ENCODE data around the gene ETNK1. TPM values are rescaled to one million over a fixed set of nuclear protein-coding genes. Genes with fewer than 3 reads are reported as not detected.

Gene ETNK1
- total RNA-seq, 2 experiments from 2014 or later: 38.6 to 62.1 TPM

GRCh38 chr12:22634883-22635282 lies 9.9 kb downstream of the ETNK1 start:
- Mint-ChIP-seq H3K9me3 (ENCODE audit: low read depth) (no peaks in the 10 kb centered on the region), H3K4me1 (peaks cover 60% of the 10 kb centered on the region), H3K4me3 (no peak overlapping the region), H3K27me3 (no peaks in the 10 kb centered on the region), H3K36me3 (ENCODE audit: low read depth) (peaks cover 33% of the 10 kb centered on the region), H3K27ac (no peak overlapping the region)
- ChIA-PET POLR2A (no interaction called here), CTCF (interaction anchor here (0.9 kb wide), 1 partner anchor 72 kb away, joined by 3 read pairs; no protein-coding TSS in a partner anchor)
- ATAC-seq (no peak), DNase-seq (no peak)
- intact Hi-C loops (cut with DNase I, micrococcal nuclease): loop anchor here in 1 of 2 experiments (5.0 kb wide), 1 partner anchor 978 kb away; the partner anchor contains the start of gene LDHB

DNA sequence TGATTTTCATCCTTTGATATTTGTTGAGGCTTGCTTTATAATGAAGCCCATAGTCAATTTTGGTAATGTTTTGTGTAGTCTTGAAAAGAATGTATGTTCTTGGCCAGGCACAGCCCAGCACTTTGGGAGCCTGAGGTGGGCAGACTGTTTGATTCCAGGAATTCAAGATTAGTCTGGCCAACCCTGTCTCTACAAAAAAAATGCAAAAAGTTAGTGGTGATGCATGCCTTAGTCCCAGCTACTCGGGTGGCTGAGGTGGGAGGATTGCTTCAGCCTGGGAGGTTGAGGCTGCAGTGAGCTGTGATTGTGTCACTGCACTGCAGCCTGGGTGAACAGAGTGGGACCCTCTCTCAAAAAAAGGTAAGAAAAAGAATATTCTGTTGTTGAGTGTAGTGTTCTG lies 10.8 kb downstream of the ETNK1 start:
- CTCF ChIA-PET: interaction anchor here (0.7 kb wide), 1 partner anchor 35 kb away, joined by 4 read pairs; no protein-coding TSS in a partner anchor
- Mint-ChIP-seq H3K9me3 (ENCODE audit: low read depth) (no peaks in the 10 kb centered on the region), H3K36me3 (ENCODE audit: low read depth) (peaks cover 32% of the 10 kb centered on the region), H3K4me3 (no peak overlapping the region), H3K4me1 (peaks cover 54% of the 10 kb centered on the region), H3K27ac (no peak overlapping the region), H3K27me3 (no peaks in the 10 kb centered on the region)
- ATAC-seq (no peak), DNase-seq (no peak)
- POLR2A ChIA-PET: no interaction called here
- intact Hi-C loops (cut with DNase I, micrococcal nuclease): no loop called here

DNA sequence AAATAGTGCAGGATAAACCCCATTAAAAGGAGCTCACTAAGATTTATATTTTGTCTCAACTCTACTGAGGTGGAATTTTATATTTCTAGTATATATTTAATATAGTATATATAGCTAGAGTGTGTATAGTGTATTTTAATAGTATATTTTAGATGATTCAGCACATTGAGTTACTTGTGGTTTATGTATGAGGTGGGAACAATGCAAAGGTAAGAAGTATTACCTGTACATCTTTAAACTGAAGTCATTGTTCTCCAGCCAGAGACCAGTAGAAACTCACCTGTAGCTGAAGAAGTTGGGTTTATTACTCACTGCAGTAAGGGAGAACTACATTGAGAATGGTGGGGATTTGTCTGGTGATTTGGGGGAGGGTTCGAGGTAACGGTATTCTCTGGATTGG lies 15.9 kb downstream of the ETNK1 start:
- Mint-ChIP-seq H3K36me3 (ENCODE audit: low read depth) (peaks cover 16% of the 10 kb centered on the region), H3K27ac (no peak overlapping the region), H3K4me1 (peaks cover 32% of the 10 kb centered on the region), H3K27me3 (no peaks in the 10 kb centered on the region), H3K4me3 (no peak overlapping the region), H3K9me3 (ENCODE audit: low read depth) (no peaks in the 10 kb centered on the region)
- POLR2A ChIA-PET: no interaction called here
- intact Hi-C loops (cut with DNase I, micrococcal nuclease): no loop called here
- ATAC-seq: no peak
- CTCF ChIA-PET: interaction anchor here (0.7 to 1.5 kb wide), 4 partner anchors 16 to 161 kb away, joined by 3 to 4 read pairs (median 3); no protein-coding TSS in a partner anchor
- DNase-seq: no peak

GRCh38 chr12:22641353-22642053 lies 16.5 kb downstream of the ETNK1 start:
- DNase-seq (no peak), ATAC-seq (no peak)
- no peak overlapping the region for H3K27ac Mint-ChIP-seq
- H3K9me3 Mint-ChIP-seq (ENCODE audit: low read depth): no peaks in the 10 kb centered on the region
- H3K4me1 Mint-ChIP-seq: peaks cover 31% of the 10 kb centered on the region
- H3K27me3 Mint-ChIP-seq: no peaks in the 10 kb centered on the region
- intact Hi-C loops (cut with DNase I, micrococcal nuclease): no loop called here
- ChIA-PET CTCF (interaction anchor here (0.9 to 1.5 kb wide), 4 partner anchors 9 to 112 kb away, joined by 3 to 4 read pairs (median 4); no protein-coding TSS in a partner anchor), POLR2A (no interaction called here)
- H3K36me3 Mint-ChIP-seq (ENCODE audit: low read depth): peaks cover 13% of the 10 kb centered on the region
- H3K4me3 Mint-ChIP-seq: no peak overlapping the region

GRCh38 chr12:22648668-22649067 lies 23.7 kb downstream of the ETNK1 start:
- peaks cover 45% of the 10 kb centered on the region for H3K36me3 Mint-ChIP-seq (ENCODE audit: low read depth)
- no peaks in the 10 kb centered on the region for H3K9me3 Mint-ChIP-seq (ENCODE audit: low read depth)
- intact Hi-C loops (cut with DNase I, micrococcal nuclease): no loop called here
- H3K4me1 Mint-ChIP-seq: peaks cover 30% of the 10 kb centered on the region
- ChIA-PET POLR2A (no interaction called here), CTCF (interaction anchor here (0.9 kb wide), 1 partner anchor 18 kb away, joined by 3 read pairs; no protein-coding TSS in a partner anchor)
- H3K27ac Mint-ChIP-seq: no peak overlapping the region
- no peak overlapping the region for H3K4me3 Mint-ChIP-seq
- no peak for DNase-seq
- no peak for ATAC-seq
- no peaks in the 10 kb centered on the region for H3K27me3 Mint-ChIP-seq

DNA sequence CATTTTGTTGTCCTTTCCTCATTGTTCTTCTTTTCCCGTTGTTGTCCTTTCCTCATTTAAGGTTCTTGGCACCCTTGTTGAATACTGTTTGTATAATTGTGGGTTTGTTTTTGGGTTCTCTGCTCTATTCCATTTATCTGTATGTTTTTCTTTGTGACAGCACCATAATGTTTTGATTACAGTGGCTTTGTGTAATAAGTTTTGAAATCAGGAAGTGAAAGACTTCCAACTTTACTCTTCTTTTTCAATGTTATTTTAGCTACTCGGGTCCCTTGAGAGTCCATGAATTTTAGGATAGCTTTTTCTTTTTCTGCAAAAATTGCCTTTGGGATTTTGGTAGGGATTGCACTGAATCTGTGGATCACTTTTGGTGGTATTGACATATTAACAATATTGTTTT lies 28.1 kb downstream of the ETNK1 start:
- H3K36me3 Mint-ChIP-seq (ENCODE audit: low read depth): peaks cover 42% of the 10 kb centered on the region
- no peaks in the 10 kb centered on the region for H3K27me3 Mint-ChIP-seq
- no peak overlapping the region for H3K27ac Mint-ChIP-seq
- ChIA-PET POLR2A (no interaction called here), CTCF (no interaction called here)
- DNase-seq (no peak), ATAC-seq (no peak)
- H3K4me3 Mint-ChIP-seq: no peak overlapping the region
- peaks cover 50% of the 10 kb centered on the region for H3K4me1 Mint-ChIP-seq
- intact Hi-C loops (cut with DNase I, micrococcal nuclease): no loop called here
- H3K9me3 Mint-ChIP-seq (ENCODE audit: low read depth): no peaks in the 10 kb centered on the region

DNA sequence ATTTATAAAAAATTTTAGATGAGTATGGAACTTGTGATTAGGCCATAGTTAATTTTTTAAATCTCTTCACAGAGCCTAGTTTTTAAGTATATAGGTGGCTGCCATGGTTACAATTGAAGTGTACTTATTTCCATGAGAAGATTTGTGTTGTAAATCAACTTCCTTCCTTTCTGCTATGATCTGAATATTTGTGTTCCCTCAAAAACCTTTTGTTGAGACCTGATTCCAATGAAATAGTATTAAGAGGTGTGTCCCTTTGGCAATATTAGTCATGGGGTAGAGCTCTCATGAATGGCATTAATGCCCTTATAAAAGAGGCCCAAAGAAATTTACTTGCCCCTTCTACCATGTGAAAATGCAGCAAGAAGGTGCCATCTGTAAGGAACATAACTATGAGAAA lies 28.8 kb downstream of the ETNK1 start:
- intact Hi-C loops (cut with DNase I, micrococcal nuclease): no loop called here
- ChIA-PET POLR2A (no interaction called here), CTCF (no interaction called here)
- no peak for DNase-seq
- Mint-ChIP-seq H3K36me3 (ENCODE audit: low read depth) (peaks cover 43% of the 10 kb centered on the region), H3K4me1 (peaks cover 57% of the 10 kb centered on the region), H3K27ac (no peak overlapping the region), H3K4me3 (no peak overlapping the region), H3K9me3 (ENCODE audit: low read depth) (no peaks in the 10 kb centered on the region), H3K27me3 (no peaks in the 10 kb centered on the region)
- no peak for ATAC-seq

DNA sequence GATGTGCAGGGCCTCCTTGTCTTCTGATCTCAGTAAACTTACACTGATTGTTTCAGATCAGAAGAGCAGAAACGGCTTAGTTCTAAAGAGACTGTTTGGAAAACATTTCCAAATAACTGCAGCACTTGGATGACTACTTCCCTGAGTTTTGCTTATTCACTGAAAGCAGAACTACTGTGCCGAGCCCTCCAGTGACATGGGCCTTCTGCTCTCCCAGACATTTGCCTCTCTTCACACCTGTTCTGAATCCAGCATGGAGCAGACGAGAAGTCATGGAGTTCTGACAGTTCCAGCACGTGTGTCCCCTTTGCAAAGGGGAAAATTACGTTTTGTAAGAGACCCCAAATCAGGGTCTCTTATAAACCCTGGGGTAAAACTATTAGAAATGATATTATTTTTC lies 31.4 kb downstream of the ETNK1 start:
- ATAC-seq: no peak
- intact Hi-C loops (cut with DNase I, micrococcal nuclease): no loop called here
- no peak for DNase-seq
- no peaks in the 10 kb centered on the region for H3K9me3 Mint-ChIP-seq (ENCODE audit: low read depth)
- H3K27ac Mint-ChIP-seq: no peak overlapping the region
- no peaks in the 10 kb centered on the region for H3K27me3 Mint-ChIP-seq
- H3K36me3 Mint-ChIP-seq (ENCODE audit: low read depth): peaks cover 31% of the 10 kb centered on the region
- H3K4me1 Mint-ChIP-seq: peaks cover 42% of the 10 kb centered on the region
- no peak overlapping the region for H3K4me3 Mint-ChIP-seq
- CTCF ChIA-PET: interaction anchor here (0.8 to 1.1 kb wide), 2 partner anchors 28 to 127 kb away, joined by 3 to 4 read pairs; no protein-coding TSS in a partner anchor
- POLR2A ChIA-PET: no interaction called here

GRCh38 chr12:22656831-22657230 lies 31.9 kb downstream of the ETNK1 start:
- H3K36me3 Mint-ChIP-seq (ENCODE audit: low read depth): peaks cover 30% of the 10 kb centered on the region
- no peak overlapping the region for H3K4me3 Mint-ChIP-seq
- ATAC-seq (no peak), DNase-seq (no peak)
- POLR2A ChIA-PET: no interaction called here
- CTCF ChIA-PET: interaction anchor here (1.3 kb wide), 2 partner anchors 32 to 128 kb away, joined by 3 to 4 read pairs; partner anchors contain the start of gene ETNK1
- no peaks in the 10 kb centered on the region for H3K9me3 Mint-ChIP-seq (ENCODE audit: low read depth)
- intact Hi-C loops (cut with DNase I, micrococcal nuclease): no loop called here
- peaks cover 42% of the 10 kb centered on the region for H3K4me1 Mint-ChIP-seq
- H3K27ac Mint-ChIP-seq: no peak overlapping the region
- no peaks in the 10 kb centered on the region for H3K27me3 Mint-ChIP-seq

DNA sequence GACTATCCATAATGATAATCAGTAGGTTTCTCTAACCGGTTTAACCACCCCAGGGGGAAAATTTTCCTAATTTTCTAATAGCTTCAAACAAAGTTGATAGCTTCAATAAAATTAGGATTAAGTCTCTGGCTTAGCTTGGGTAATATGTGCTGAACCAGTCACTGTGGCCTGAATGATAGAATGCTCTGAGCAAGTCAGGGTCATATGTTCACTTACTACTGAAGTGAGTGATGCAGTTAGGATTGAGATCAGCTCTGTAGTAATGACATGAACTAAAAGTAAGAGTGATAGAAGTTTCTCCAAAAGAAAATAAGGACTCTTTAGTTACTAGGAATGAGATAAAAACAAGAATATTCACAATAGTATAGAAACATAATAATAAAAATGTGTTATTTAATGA lies 32.6 kb downstream of the ETNK1 start:
- Mint-ChIP-seq H3K4me1 (peaks cover 36% of the 10 kb centered on the region), H3K4me3 (no peak overlapping the region), H3K27ac (no peak overlapping the region), H3K36me3 (ENCODE audit: low read depth) (peaks cover 25% of the 10 kb centered on the region), H3K27me3 (no peaks in the 10 kb centered on the region), H3K9me3 (ENCODE audit: low read depth) (no peaks in the 10 kb centered on the region)
- DNase-seq: no peak
- intact Hi-C loops (cut with DNase I, micrococcal nuclease): no loop called here
- ChIA-PET POLR2A (interaction anchor here (1.2 kb wide), 1 partner anchor 33 kb away, joined by 5 read pairs; the partner anchor contains the start of gene ETNK1), CTCF (interaction anchor here (0.7 to 1.3 kb wide), 4 partner anchors 27 to 150 kb away, joined by 3 to 4 read pairs (median 4); partner anchors contain the start of gene ETNK1)
- peak; percentile 68 for ATAC-seq

DNA sequence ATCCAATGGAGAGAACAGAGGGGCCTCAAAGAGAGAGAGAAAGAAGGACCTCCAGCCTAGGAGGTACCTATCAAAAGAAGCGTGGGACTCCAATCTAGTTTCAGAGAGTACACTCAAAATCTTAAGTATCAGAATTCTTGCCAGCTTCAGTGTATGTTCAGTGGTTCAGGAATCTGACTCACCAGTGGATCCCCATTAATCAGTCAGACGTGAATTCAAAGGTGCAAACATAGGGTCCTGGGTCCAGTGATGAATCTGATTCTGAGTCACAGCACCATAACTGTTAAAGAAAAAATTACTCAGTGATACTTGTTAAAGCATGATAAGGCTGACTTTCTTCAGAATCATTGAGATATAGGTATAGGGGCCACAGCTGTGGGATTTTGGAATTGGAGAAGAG lies 33.2 kb downstream of the ETNK1 start:
- POLR2A ChIA-PET: interaction anchor here (1.2 kb wide), 1 partner anchor 33 kb away, joined by 5 read pairs; the partner anchor contains the start of gene ETNK1
- H3K27ac Mint-ChIP-seq: peak overlapping the region; percentile 77
- DNase-seq: peak; percentile 47
- intact Hi-C loops (cut with DNase I, micrococcal nuclease): loop anchor here (1.0 kb wide), 2 partner anchors 33 to 114 kb away; partner anchors contain the start of genes ETNK1 (in 2 of the 2) and C2CD5 (in 1 of the 2)
- H3K4me3 Mint-ChIP-seq: peak overlapping the region; percentile 16
- peaks cover 20% of the 10 kb centered on the region for H3K36me3 Mint-ChIP-seq (ENCODE audit: low read depth)
- no peaks in the 10 kb centered on the region for H3K9me3 Mint-ChIP-seq (ENCODE audit: low read depth)
- no peaks in the 10 kb centered on the region for H3K27me3 Mint-ChIP-seq
- ATAC-seq: peak; percentile 97
- CTCF ChIA-PET: interaction anchor here (0.6 to 1.3 kb wide), 4 partner anchors 26 to 371 kb away, joined by 3 to 4 read pairs (median 3); partner anchors contain the start of gene ETNK1
- H3K4me1 Mint-ChIP-seq: peaks cover 31% of the 10 kb centered on the region

- Mint-ChIP-seq H3K27ac (no peak overlapping the region), H3K36me3 (ENCODE audit: low read depth) (peaks cover 20% of the 10 kb centered on the region), H3K9me3 (ENCODE audit: low read depth) (no peaks in the 10 kb centered on the region), H3K4me1 (peaks cover 20% of the 10 kb centered on the region), H3K4me3 (no peak overlapping the region), H3K27me3 (no peaks in the 10 kb centered on the region)
- DNase-seq (no peak), ATAC-seq (no peak)
- ChIA-PET POLR2A (no interaction called here), CTCF (interaction anchor here (0.9 to 2.0 kb wide), 3 partner anchors 10 to 47 kb away, joined by 3 to 6 read pairs (median 3); no protein-coding TSS in a partner anchor)
- intact Hi-C loops (cut with DNase I, micrococcal nuclease): no loop called here
Observed at GRCh38 chr12:22662356-22662755, 37.4 kb downstream of the ETNK1 start.
